Measurements from ENCODE around the gene HIP1R. TPM values are rescaled to one million over a fixed set of nuclear protein-coding genes. Genes with fewer than 3 reads are reported as not detected.

Gene HIP1R
- total and polyA plus RNA-seq, 2 of the 13 experiments (the other 11 are each of a cell fraction or from before 2014, with no cell fraction given), result 18.4 to 25.5 TPM

- Histone ChIP-seq H3K4me1 (ENCODE audit: insufficient read depth, low read length) (0 out of 2 replicates have a peak, but pooled peaks cover 8% of the 10 kb centered on the region), H3K4me3 (replicated peaks in 1 of 3; ENCODE audit: insufficient read depth in 1 of 3, low read depth in 2 of 3, low read length in 3 of 3) (no peak overlapping the region), H3K79me2 (ENCODE audit: insufficient read depth, low read length) (no peaks in the 10 kb centered on the region), H3K27me3 (ENCODE audit: control insufficient read depth in 1 of 2, insufficient read depth in 2 of 2, low read length in 2 of 2) (peaks cover 0 to 8% of the 10 kb centered on the region in 2 experiments; a peak in 3 of 5 replicates), H3K27ac (ENCODE audit: extremely low read length, insufficient read depth, low read length) (no peak overlapping the region), H3K9ac (ENCODE audit: insufficient read depth, low read depth, low read length) (no peak overlapping the region), H3K4me2 (ENCODE audit: low read depth, low read length) (peak overlapping the region; percentile 19; the same call in 1 of the 2 replicates), H4K20me1 (ENCODE audit: insufficient read depth, low read length) (no peaks in the 10 kb centered on the region), H3K36me3 (replicated peaks in 1 of 2; ENCODE audit: control insufficient read depth in 1 of 2, insufficient read depth in 2 of 2, low read length in 2 of 2) (no peaks in the 10 kb centered on the region), H2AFZ (ENCODE audit: low read length) (no peak overlapping the region), H3K9me3 (ENCODE audit: low read length) (no peaks in the 10 kb centered on the region)
- in situ Hi-C loops (cut with HindIII; ENCODE audit: extremely low pct_ligation_motif_present, low pct_unique_long_range_greater_than_20kb), result no loop called here
- TF ChIP-seq PLSCR1 (CRISPR knock-in tag; IDR thresholded peaks at IDR 0.05; ENCODE audit: borderline replicate concordance), result no peak
- peak; percentile 81 for TF ChIP-seq ZNF121 (CRISPR knock-in tag; IDR thresholded peaks at IDR 0.05)
- no peak for TF ChIP-seq DMAP1 (CRISPR knock-in tag; IDR thresholded peaks at IDR 0.05)
- TF ChIP-seq ZNF232 (CRISPR knock-in tag; IDR thresholded peaks at IDR 0.05; ENCODE audit: borderline replicate concordance), result no peak
- no peak for TF ChIP-seq ZNF543 (CRISPR knock-in tag; IDR thresholded peaks at IDR 0.05)
- no peak for TF ChIP-seq ZGPAT (CRISPR knock-in tag; IDR thresholded peaks at IDR 0.05)
- no peak for TF ChIP-seq NFIB (CRISPR knock-in tag; IDR thresholded peaks at IDR 0.05; ENCODE audit: borderline replicate concordance)
- no peak for TF ChIP-seq EP300 (IDR thresholded peaks at IDR 0.05; ENCODE audit: low read depth in 2 of 2, low read length in 2 of 2)
- TF ChIP-seq EP300 (CRISPR knock-in tag; IDR thresholded peaks at IDR 0.05; ENCODE audit: borderline replicate concordance), result no peak
- no peak for TF ChIP-seq NAIF1 (CRISPR knock-in tag; IDR thresholded peaks at IDR 0.05; ENCODE audit: borderline replicate concordance)
- no peak for FAIRE-seq
- ChIA-PET CTCF (ENCODE audit: low intra/inter-chr PET ratio, low total read pairs) (no interaction called here), POLR2A (no interaction called here)
- intact Hi-C loops (cut with micrococcal nuclease; ENCODE audit: unreplicated experiment), result loop anchor here (5.0 kb wide), 1 partner anchor 43 kb away; no protein-coding TSS in a partner anchor
- 54% methylated on average over 9 of the region's 13 CpGs for WGBS (ENCODE audit: low lambda C conversion rate)
- no peak for DNase-seq (ENCODE audit: low spot score)
- peak; percentile 80 for ATAC-seq
- BruUV-seq (replicated peaks), result no TSS peak
Measured at GRCh38 chr12:122799641-122800243, 35.5 kb upstream of the HIP1R start.

Measured in HepG2 (cell line).